HS-5 (cell line): ENCODE results near the gene TTC9B.

Experiments used
- DNase-seq: peaks from one replicate; pipeline ENCODE4 v3.0.0-alpha.2; 2012; ENCODE audit warnings: low read depth

TTC9B gene

DNA sequence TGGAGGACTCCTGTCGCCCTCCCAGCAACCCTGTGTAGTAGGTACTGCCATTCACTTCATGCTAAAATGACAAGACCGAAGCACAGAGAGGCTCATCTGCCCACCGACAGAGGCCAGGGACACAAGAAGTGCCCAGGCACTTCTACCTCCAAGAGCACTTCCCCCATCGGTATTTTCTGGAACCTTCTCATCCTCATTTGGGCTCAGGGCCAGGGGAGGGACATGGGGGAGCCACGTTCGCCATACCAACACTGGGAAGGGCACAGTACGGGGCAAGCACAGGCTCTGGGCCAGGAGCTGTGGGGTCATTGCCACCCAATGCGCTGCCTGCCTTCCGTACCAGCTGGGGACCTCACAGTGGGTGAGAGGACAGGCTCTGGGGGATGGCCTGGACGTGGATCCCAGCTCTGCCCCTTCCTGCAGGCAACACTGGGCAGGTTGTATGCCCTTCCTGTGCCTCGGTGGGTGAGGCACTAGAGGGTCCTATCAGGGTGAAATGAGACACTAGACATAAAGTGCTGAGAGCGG lies 29.6 kb upstream of the TTC9B start:
- DNase-seq, result no peak

DNA sequence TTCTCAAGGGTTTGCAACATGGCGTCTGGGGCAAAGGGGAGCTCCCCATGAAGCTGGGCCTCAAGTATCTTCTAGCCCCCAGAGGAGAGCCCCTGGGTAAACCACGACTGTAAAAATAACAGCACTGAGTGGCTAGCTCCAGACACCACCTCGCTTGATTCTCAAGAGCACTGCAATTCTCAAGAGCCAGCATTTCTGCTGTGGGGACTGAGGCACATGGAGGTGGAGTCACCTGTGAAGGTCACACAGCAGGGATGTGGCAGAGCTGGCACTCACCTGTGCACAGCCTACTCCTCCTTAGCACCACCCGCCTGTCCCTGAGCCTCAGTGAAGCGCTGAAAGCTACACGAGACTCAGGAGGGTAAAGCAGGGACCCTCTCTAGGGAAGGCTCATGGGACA lies 29.0 kb upstream of the TTC9B start:
- DNase-seq, result no peak

DNA sequence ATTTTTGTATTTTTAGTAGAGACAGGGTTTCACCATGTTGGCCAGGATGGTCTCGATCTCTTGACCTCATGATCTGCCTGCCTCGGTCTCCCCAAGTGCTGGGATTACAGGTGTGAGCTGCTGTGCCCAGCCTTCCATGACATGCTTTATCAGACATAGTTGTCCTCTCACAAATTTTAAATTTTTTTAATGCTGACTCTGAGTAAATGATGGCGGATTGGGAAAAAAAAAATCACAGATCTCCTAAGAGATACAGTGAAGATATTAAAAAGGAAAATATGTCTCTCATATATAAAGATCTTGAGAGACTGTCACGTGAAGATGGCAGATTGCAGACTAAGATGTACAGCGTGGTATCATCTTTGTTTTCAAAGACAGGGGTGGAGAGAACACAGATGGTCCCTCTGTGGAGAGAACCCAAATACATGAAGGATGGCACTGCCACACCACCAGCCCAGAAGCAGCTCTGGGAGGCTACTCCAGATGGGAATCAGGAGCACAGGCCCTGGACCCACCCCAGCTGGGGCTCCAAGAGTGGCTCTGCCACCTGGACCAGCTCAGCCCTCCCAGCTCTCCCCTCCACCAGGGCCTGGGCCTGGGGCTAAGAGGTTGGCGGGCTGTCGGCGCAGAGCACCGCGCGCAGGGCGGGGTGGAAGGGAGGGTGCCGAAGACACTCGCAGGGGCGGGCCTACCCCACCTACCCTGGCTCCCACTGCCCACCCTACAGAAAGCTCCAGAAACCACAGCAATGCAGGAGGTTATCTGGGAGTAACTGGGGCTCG lies 28.3 kb upstream of the TTC9B start:
- DNase-seq, result no peak

DNA sequence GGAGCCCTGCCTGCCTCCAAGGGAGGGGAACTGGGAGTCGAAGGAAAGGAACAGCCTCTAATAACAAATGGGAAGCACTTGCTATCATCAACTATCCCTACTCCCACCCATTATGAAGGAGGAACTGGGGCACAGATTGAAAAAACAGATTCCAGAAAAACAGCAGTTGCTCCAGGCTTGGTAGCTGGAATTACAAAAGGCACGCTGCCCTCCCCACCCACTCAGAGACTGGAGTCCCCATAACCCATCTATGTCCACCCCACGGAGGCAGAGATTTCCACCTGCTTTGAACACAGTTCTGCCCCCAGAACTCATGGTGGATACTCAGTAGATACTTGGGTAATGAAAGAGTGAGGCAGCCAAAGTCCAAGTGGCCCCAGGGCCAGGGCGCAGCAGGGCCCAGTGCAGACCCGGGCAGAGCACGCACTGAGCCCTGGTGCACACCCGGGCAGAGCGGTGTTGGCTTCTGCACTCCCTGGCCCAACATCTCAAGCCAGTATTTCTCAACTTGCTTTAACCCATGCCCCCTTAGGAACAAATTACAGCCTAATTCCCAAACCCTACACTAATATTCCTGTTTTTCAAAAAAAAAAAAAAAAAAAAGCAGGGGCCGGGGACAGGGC lies 27.4 kb upstream of the TTC9B start:
- no peak for DNase-seq

DNA sequence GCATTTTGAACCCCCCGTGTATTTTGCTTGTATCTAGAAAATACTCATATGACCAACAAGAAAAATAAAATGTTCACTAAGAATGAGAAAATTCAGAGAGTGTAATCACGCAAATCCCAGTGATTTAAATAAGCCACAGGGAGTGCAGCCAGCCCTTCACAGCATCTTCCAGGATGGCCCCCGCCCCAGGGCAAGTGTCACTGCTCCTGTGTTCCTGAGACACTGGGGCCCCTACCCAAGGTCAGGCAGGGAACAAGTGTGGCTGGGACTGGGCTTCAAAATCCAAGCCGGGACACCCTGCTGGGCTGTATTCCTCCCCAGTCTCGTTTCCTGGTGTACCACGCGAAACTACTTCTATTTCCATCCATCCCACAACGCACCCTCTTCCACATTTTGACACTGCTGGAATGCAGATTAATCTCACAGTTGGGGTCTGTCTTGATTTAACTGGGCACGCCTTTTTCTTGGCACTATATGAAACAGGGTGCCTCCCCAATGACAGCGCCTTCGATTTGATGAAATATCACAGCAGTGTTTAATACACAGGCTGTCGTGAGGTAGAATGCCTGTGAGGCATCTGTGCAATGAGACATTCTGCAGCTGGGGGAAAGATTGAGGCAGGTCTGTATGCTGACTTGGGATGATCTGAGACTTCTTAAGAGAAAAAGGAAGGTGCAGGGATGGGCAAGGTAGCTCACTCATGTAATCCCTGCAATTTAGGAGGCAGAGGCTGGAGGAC lies 26.6 kb upstream of the TTC9B start:
- DNase-seq, result no peak

DNA sequence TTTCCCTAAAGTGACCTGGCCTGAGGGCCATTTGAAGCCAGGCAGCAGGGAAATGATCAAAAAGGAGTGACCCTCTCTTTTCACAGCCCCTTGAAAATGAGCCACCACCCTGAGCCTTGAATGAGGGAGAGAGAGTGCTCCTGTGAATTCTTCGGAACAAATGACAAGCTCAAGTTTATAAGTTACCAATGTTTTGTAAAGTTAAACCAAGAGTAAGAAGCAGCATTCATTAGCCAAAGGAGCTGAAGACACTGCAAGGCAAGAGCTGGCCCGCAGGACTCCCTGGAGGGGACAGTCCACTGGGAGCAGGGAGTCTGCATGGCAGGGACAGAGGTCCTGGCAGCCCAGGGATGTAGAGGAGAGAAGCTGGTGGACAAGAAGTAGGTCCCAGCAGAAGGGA lies 25.0 kb upstream of the TTC9B start:
- no peak for DNase-seq

DNA sequence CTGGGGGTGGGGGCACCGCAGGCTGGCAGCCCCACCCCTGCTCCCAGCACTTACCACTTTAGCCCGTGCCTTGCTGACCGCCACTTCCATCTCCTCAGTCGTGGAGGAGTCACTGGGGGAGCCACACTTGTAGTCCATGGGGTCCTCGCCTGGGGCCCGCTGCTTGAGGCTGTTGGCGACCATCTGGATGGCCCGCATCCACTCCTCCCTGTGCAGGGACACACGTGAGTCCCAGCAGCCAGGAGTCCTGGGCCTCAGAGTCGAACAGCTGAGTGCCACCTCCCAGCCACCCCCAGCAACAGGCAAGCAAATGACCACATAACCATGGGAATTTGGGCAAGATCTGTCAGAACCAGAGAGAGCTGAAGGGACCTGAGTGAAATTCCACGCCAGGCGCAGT lies 24.3 kb upstream of the TTC9B start:
- DNase-seq, result no peak

DNA sequence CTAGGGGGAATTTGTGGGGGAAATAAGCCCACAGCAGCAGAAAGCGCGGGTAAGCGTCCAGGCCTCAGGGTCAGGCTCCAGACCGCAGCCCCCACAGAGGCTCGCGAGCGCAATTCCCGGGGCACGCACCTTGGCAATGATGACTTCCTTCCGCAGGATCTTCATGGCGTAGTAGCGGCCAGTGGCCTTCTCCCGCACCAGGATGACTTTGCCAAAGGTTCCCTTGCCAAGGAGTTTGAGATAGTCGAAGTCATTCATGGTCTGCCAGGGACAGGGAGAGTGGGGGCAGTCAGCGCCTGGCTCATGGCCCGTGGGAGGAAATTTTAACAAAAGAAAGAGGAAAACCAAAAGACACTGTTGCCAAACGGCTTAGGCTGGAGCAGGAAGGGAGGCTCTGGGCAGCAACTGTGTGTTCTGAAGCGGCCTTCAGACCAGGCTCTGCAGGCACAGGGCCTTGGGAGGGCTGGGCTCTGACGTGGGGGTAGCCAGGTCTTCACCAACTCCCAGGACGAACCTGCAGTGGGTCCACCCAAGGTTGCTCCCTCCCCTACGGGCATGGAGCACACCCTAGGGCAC lies 23.7 kb upstream of the TTC9B start:
- no peak for DNase-seq

DNA sequence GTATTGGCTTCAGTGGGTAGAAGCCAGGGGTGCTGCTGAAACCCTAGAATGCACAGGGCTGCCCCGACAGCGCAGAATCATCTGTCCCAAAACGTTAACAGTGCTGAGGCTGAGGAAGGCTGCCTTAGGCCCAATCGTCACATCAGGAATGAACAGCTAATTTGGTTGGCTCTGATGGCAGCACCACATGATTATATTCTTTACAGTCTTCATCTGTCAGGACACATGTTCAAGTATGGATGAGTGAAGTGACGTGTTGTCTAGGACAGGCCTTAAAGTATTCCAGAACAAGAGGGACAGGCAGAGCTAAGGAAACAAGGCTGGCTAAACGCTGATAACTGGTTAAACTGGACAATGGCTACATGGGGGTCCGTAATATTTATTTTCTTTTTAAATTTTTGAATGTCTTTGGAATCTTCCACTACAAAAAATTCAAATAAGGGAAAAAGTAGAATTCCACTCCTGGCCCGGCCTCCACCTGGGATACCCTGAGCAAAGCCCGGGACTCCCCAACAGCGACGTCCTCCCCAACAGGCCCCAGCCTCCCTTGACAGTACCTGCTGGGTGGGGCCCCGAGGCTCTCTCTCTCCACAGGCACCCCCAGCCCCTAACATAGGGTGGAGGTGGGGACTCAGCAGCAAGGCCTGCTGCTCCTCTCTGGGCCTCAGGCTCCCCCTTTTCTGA lies 23.1 kb upstream of the TTC9B start:
- DNase-seq, result no peak

DNA sequence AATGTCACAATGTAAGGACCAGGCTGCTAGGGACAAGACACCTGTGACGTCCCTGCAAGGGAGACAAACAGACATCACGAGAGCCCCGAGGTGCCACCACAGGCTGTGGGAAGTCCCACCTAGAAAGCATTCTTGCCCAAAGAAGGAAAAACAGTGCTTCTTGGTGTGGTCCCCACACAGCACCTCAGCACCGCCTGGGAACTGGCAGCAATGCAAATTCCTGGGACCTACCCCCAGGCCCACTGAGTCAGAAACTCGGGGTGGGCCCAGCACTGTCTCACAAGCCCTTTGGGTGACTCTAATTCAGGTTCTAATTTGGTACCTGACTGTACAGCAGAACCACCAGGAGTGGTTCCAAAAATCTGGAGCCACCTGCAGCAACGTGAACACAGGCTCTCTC lies 22.1 kb upstream of the TTC9B start:
- no peak for DNase-seq

DNA sequence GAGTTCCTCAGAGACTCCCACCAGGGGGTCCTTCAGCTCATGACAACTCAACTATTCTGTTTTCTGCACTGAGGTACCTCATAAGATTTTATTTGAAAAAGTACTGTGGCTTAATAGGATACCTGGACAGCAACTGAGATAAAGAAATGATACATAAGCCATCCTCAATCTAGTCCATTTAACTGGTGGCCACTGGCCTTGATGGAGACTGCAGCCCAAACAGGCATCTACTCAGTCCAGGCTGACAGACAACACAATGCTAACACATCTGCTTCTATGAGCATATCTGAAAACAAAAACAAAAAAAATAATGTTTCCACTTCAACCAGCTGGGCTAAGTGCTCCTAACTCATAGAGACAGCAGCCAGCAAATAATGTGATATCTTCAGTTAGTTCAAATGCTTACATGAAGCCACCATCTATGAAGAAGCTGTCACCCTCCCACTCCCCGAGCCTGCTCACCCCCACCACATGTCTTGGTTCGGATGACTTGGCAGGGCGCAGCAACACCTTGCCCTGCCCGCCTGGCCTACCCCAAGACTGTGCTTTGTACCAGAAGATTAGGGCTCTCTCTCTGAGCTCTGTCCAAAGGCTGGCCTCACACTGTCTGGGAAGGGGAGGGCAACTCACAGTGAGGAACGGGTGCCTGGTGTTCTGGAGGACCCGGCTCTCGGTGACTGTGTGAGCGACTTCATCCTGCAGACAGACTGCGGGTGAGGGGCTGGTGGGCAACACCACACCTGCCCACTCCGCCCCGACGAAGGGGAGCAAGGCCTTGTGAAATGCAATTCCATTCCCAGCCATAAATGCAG lies 21.4 kb upstream of the TTC9B start:
- no peak for DNase-seq

DNA sequence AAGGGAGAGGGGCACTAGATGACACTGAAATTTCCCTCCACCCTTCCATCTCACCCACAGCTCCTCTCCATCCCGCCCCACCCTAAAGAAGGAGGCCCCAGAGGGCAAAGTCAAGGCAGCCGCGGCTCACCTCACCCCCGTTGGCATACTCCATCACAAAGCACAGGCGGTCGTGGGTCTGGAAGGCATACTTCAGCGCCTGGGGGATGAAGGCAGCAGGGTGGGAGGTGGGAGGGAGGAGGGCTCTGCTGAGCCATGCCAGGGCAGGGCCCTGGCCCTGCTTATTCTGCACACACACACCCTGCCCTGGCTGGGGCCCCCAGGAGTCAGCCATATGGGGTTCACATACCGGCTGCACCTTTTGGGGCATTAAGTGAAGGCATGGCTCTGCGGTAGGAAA lies 20.6 kb upstream of the TTC9B start:
- DNase-seq, result no peak

DNA sequence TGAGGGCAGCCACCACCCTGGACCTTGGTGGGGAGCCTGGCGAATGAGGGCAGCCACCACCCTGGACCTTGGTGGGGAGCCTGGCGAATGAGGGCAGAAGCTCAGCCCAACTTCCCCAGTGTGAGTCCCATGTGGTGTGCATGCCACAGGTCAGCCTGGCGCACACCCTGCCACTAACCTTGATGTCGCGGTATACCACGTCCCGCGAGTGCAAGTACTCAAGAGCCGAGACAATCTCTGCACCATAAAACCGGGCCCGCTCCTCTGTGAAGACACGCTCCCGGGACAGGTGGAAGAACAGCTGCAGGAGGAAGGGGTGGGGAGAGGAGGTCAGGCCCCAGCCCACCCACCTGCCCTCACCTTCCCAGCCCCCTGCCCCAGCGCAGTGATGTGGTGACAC lies 19.6 kb upstream of the TTC9B start:
- DNase-seq, result no peak

DNA sequence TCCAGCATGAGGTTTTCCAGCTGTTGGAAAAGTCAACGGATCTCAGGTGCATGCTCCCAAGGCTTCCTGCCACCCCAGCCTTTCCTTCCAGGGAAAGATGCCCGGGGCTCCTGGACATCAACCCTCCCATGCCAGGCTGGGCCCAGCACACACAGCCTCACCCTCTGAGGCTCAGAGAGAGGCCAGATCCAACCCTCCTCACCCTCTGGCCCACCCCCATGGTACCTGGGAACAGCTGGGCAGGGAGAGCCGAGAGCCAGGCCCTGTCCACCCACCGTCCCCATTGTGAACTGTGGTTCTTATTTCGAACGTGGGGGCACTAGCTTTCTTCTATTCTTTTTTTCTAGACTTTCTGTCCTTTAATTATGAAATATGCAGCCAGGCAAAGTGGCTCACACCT lies 18.2 kb upstream of the TTC9B start:
- no peak for DNase-seq

DNA sequence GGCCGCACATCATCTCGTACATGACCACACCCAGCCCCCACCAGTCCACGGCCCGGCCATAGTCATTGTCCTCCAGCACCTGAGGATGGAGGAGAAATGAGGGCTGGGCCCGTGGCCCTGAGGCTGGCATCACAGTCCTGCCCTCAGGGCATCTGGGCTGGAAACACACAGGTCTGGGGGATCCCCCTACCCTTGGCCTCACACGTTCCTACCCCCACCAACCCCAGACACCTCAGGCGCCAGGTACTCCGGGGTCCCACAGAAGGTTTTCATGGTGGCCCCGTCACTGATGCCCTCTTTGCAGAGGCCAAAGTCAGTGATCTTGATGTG lies 17.8 kb upstream of the TTC9B start:
- DNase-seq, result no peak

DNA sequence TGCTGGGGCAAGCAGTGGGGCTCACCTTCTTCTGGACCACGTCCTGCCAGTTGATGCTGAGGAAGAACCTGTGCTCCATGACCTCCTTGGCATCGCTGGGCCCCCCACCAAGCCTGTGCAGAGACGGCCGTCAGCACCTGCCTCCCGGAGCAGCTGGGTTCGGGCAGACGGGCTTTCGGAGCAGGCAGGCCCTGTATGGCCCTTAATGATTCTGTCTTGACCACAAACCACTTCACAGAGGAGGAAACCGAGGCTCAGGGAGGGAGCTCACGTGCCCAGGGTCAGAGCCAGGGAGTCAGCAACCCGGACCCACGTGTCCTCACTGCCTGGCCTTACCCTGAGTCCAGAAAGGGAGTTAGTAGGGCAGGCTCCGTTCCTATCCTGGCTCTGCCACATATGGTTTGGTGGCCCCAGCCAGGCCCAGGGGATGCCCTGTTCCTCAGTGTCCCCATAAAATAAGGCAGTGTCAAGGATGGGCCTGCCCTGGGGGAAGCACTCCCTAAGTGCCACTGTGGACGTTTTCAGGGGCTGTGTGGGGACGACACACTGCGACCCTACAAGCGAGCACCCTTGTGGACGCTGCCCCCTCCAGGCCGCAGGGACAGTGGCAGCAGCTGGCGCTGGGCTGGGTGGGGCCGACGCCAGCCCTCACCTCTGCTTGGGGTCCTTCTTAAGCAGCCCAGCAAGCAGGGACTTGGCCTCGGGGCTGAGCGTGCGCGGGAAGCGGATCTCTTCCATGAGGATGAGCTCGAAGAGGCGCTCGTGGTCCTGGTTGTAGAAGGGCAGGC lies 17.2 kb upstream of the TTC9B start:
- no peak for DNase-seq

DNA sequence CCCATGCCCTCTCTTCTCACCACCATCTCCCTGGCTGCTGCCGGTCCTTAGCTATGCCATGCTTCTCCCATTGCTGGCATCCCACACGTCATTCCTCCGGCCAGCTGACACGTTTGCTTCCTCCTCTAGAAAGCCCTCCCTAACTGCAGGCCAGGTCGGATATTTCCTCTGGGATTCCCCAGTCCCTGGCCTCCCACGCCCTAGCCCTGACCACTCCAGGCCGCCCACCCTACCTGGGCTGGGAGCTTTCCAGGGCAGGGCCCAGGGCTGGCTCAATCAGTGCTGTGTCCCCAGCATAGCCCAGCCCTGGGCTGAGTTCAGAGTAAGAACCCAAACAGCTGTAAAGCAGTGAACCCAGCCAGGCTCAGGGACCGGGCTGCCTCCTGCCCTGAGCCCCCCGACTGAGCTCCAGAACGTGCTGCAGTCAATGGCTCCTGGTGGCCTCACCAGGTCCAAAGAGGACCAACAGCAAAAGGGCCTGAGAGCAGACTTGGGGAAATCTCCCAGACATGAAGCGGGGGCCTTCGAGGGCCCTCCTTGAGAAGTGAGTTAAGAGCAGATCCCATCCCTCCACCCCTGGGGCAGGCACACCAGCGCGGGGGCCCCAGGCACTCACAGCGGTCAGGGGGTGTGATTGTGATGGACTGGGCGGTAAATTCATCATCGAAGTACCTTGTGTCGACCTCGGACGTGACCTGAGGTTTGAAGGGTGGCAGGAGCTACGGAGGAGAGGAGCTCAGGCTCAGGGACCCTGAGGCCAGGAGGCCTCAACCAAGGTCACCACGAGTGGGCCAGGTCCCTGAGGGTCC lies 16.4 kb upstream of the TTC9B start:
- DNase-seq, result no peak

DNA sequence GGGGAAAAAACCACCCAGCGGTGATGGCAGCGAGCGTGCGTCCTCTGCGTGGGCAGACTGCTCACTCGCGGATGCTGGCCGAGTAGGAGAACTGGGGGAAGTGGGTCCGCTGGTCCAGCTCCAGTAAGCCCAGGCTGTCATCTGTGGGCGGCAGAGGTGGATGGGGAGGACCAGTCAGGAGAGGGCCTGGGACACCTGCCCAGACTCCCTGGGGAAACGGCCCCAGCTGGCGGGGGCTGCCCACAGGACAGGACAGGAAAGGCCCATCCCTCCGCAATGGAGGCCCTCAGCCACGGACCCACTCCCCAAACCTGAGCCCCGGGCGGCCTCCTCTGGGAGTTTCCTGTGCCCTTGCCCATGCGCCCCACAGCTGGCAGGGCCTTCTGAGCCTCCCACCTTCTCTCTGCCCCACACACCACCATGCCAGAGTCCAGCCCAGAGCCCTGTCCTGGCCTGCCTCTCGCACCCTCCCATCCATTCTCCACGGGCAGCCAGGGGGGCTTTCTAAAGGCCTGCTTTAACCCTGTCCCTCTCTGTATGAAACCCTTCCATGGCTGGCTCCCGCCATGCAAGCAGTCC lies 15.7 kb upstream of the TTC9B start:
- DNase-seq, result no peak
